ENCODE data around the gene NDUFC1. TPM values are rescaled to one million over a fixed set of nuclear protein-coding genes. Genes with fewer than 3 reads are reported as not detected.

The NDUFC1 gene
- total and polyA plus RNA-seq, 2 of the 8 experiments (the other 6 are each of a cell fraction or from before 2014, with no cell fraction given): 41.9 to 62.0 TPM

- TF ChIP-seq HDAC6 (IDR thresholded peaks at IDR 0.05; ENCODE audit: low read depth, low read length): no peak
- no peak for TF ChIP-seq SIN3A (conservative IDR thresholded peaks at IDR 0.05 in 1 of 2, IDR thresholded peaks at IDR 0.05 in 1 of 2; ENCODE audit: low read depth in 1 of 2, low read length in 2 of 2)
- TF ChIP-seq EGR1 (IDR thresholded peaks at IDR 0.05; ENCODE audit: borderline replicate concordance, low read depth, low read length): no peak
- TF ChIP-seq CEBPB (IDR thresholded peaks at IDR 0.05; ENCODE audit: low read depth, low read length): no peak
- TF ChIP-seq POU5F1 (IDR thresholded peaks at IDR 0.05; ENCODE audit: low read depth, low read length): no peak
- TF ChIP-seq BCL11A (IDR thresholded peaks at IDR 0.05; ENCODE audit: low read depth in 2 of 2, low read length in 2 of 2): no peak
- TF ChIP-seq CREB1 (IDR thresholded peaks at IDR 0.05): no peak
These were observed 58.6 kb downstream of the NDUFC1 start (continued) for GRCh38 chr4:139243448-139244365.
